IMR-90 (cell line): ENCODE data around the gene BTBD6. TPM values are rescaled to one million over a fixed set of nuclear protein-coding genes. Genes with fewer than 3 reads are reported as not detected.

Experiments used
- ATAC-seq: fragments of 200-7000 bp; cut with Tn5 transposase; 2 replicates; pipeline ENCODE4 v1.9.1; 2020; ENCODE audit warnings: low read depth, mild to moderate bottlenecking, moderate library complexity
- BruUV-seq: library from RNA; stranded (reverse); fragments of 400-500 nt; replicated peaks from 2 replicates; lab custom pipeline; 2021; lab: Mats Ljungman, UMichigan
- CTCF ChIA-PET: fragments of 300-600 bp; formaldehyde crosslinking; extraction: SDS; loops from one replicate; lab custom pipeline; 2021; ENCODE audit warnings: antibody characterized with exemption; lab: Yijun Ruan, JAX
- POLR2A ChIA-PET: fragments of 300-600 bp; sonication (Branson Sonifier 250); formaldehyde crosslinking; loops from one replicate; lab custom pipeline; 2022; ENCODE audit warnings: antibody characterized with exemption; ENCODE audit not compliant: unreplicated experiment; lab: Charles Lee
- DNase-seq: peaks from one replicate; pipeline ENCODE4 v3.0.0; 2013
- H2AFZ ChIP-seq: replicated peaks from 2 replicates; pipeline ENCODE3; 2013; ENCODE audit warnings: low read length, mild to moderate bottlenecking; ENCODE audit not compliant: poor library complexity
- H2AK5ac ChIP-seq: 2 replicates; pipeline ENCODE4 v1.6.1; 2013; ENCODE audit warnings: low read depth, low read length, inconsistent platforms
- H2AK9ac ChIP-seq: replicated peaks from 2 replicates; pipeline ENCODE3; 2013; ENCODE audit warnings: mild to moderate bottlenecking, low read depth, low read length, moderate library complexity; ENCODE audit not compliant: poor library complexity
- H2BK120ac ChIP-seq: 2 replicates; pipeline ENCODE4 v1.6.1; 2013; ENCODE audit warnings: low read depth, low read length, inconsistent platforms
- H2BK15ac ChIP-seq: 3 replicates; pipeline ENCODE4 v1.6.1; 2013; ENCODE audit warnings: low read depth, low read length, inconsistent platforms
- H2BK20ac ChIP-seq: 2 replicates; pipeline ENCODE4 v1.6.1; 2013; ENCODE audit warnings: low read depth, mild to moderate bottlenecking, inconsistent platforms, low read length, moderate library complexity
- H2BK5ac ChIP-seq: 2 replicates; pipeline ENCODE4 v1.6.1; 2013; ENCODE audit warnings: mild to moderate bottlenecking, low read depth, low read length, inconsistent platforms; ENCODE audit not compliant: poor library complexity, severe bottlenecking
- H3K14ac ChIP-seq: replicated peaks from 2 replicates; pipeline ENCODE4 v1.6.1; 2013; ENCODE audit warnings: low read depth, low read length, inconsistent platforms
- H3K18ac ChIP-seq: 2 replicates; pipeline ENCODE4 v1.6.1; 2013; ENCODE audit warnings: low read depth, low read length, control low read depth
- H3K23ac ChIP-seq: 2 replicates; pipeline ENCODE4 v1.6.1; 2013; ENCODE audit warnings: low read depth, low read length, inconsistent platforms
- H3K27ac ChIP-seq: 2 replicates; pipeline ENCODE4 v1.5.1; 2013; ENCODE audit warnings: mild to moderate bottlenecking, control low read depth, low read length; ENCODE audit not compliant: insufficient read depth
- H3K27me3 ChIP-seq: 2 replicates; pipeline ENCODE4 v1.6.1; 2013; ENCODE audit warnings: low read length; ENCODE audit not compliant: control insufficient read depth, insufficient read depth
- H3K36me3 ChIP-seq: 2 replicates; pipeline ENCODE4 v1.6.1; 2013; ENCODE audit warnings: low read length, mixed read lengths; ENCODE audit not compliant: control insufficient read depth, insufficient read depth
- H3K4ac ChIP-seq: 2 replicates; pipeline ENCODE4 v1.6.1; 2013; ENCODE audit warnings: low read depth, low read length, inconsistent platforms
- H3K4me1 ChIP-seq: 2 replicates; pipeline ENCODE4 v1.6.1; 2013; ENCODE audit warnings: low read length, mixed read lengths; ENCODE audit not compliant: control insufficient read depth, insufficient read depth
- H3K4me2 ChIP-seq: 2 replicates; pipeline ENCODE4 v1.6.1; 2013; ENCODE audit warnings: low read depth, mild to moderate bottlenecking, control low read depth, low read length, moderate library complexity
- H3K4me3 ChIP-seq: 2 replicates; pipeline ENCODE4 v1.5.1; 2013; ENCODE audit warnings: low read depth, mild to moderate bottlenecking, control low read depth, low read length, moderate library complexity; ENCODE audit not compliant: insufficient read depth
- H3K56ac ChIP-seq: 2 replicates; pipeline ENCODE4 v1.6.1; 2013; ENCODE audit warnings: low read length, inconsistent platforms; ENCODE audit not compliant: insufficient read depth; ENCODE audit errors: extremely low read depth
- H3K79me1 ChIP-seq, 2 experiments: 2 replicates each; pipeline ENCODE4 v1.6.1; 2013; ENCODE audit warnings: low read length in 2 of 2, inconsistent platforms in 1 of 2, low read depth in 1 of 2
- H3K9ac ChIP-seq: 2 replicates; pipeline ENCODE4 v1.6.1; 2013; ENCODE audit warnings: low read depth, low read length, control low read depth
- H3K9me1 ChIP-seq: 2 replicates; pipeline ENCODE4 v1.6.1; 2013; ENCODE audit warnings: low read length, inconsistent platforms; ENCODE audit not compliant: insufficient read depth
- H3K9me3 ChIP-seq: 2 replicates; pipeline ENCODE4 v1.6.1; 2013; ENCODE audit warnings: low read length; ENCODE audit not compliant: control insufficient read depth, insufficient read depth
- H4K20me1 ChIP-seq: 2 replicates; pipeline ENCODE4 v1.6.1; 2013; ENCODE audit warnings: low read length, inconsistent platforms; ENCODE audit not compliant: insufficient read depth
- H4K5ac ChIP-seq: 2 replicates; pipeline ENCODE4 v1.6.1; 2013; ENCODE audit warnings: mild to moderate bottlenecking, low read depth, low read length, control low read depth
- H4K8ac ChIP-seq, 2 experiments: 2 replicates each; pipeline ENCODE4 v1.6.1; 2013; ENCODE audit warnings: low read depth in 2 of 2, low read length in 2 of 2, control low read depth in 1 of 2, inconsistent platforms in 1 of 2
- H4K91ac ChIP-seq: 2 replicates; pipeline ENCODE4 v1.6.1; 2013; ENCODE audit warnings: low read depth, low read length, inconsistent platforms; ENCODE audit not compliant: insufficient read depth
- BHLHE40 ChIP-seq: fragments of 150-350 bp; IDR thresholded peaks from 2 replicates; pipeline ENCODE4 v1.6.1; 2016; ENCODE audit warnings: mild to moderate bottlenecking, low read depth, low read length
- CEBPB ChIP-seq: IDR thresholded peaks from 2 replicates; pipeline ENCODE4 v1.6.1; 2012; ENCODE audit warnings: low read depth, low read length, improper control_type of control experiment
- CHD1 ChIP-seq: IDR thresholded peaks from 2 replicates; pipeline ENCODE4 v1.6.1; 2012; ENCODE audit warnings: low read depth, low read length, improper control_type of control experiment
- FOS ChIP-seq: fragments of 150-350 bp; IDR thresholded peaks from 2 replicates; pipeline ENCODE4 v1.6.1; 2016; ENCODE audit warnings: low read depth, low read length
- MAFK ChIP-seq: IDR thresholded peaks from 2 replicates; pipeline ENCODE4 v1.6.1; 2012; ENCODE audit warnings: low read depth, low read length, improper control_type of control experiment
- MAZ ChIP-seq: IDR thresholded peaks from 2 replicates; pipeline ENCODE4 v1.6.1; 2012; ENCODE audit warnings: low read depth, mild to moderate bottlenecking, low read length, improper control_type of control experiment, moderate library complexity, borderline replicate concordance
- MXI1 ChIP-seq: IDR thresholded peaks from 2 replicates; pipeline ENCODE4 v1.6.1; 2012; ENCODE audit warnings: low read depth, mild to moderate bottlenecking, low read length, moderate library complexity, borderline replicate concordance
- NFE2L2 ChIP-seq: fragments of 150-350 bp; IDR thresholded peaks from 2 replicates; pipeline ENCODE4 v1.6.1; 2016; ENCODE audit warnings: low read depth, mild to moderate bottlenecking, low read length
- POLR2A ChIP-seq: IDR thresholded peaks from 2 replicates; pipeline ENCODE4 v1.6.1; 2012; ENCODE audit warnings: mild to moderate bottlenecking, low read depth, low read length
- RAD21 ChIP-seq: IDR thresholded peaks from 2 replicates; pipeline ENCODE4 v1.6.1; 2012; ENCODE audit warnings: low read length, improper control_type of control experiment
- RCOR1 ChIP-seq: IDR thresholded peaks from 2 replicates; pipeline ENCODE4 v1.6.1; 2012; ENCODE audit warnings: mild to moderate bottlenecking, low read length, improper control_type of control experiment; ENCODE audit not compliant: insufficient replicate concordance
- RFX5 ChIP-seq: IDR thresholded peaks from 2 replicates; pipeline ENCODE4 v1.8.0; 2012; ENCODE audit warnings: low read depth, mild to moderate bottlenecking, low read length, moderate library complexity
- SMC3 ChIP-seq: fragments of 150-350 bp; IDR thresholded peaks from 2 replicates; pipeline ENCODE4 v1.6.1; 2016; ENCODE audit warnings: low read depth, mild to moderate bottlenecking, antibody characterized with exemption, low read length, moderate library complexity
- WGBS, 2 experiments: methylation state at CpG; one replicate each; pipeline versions ENCODE4 v1.1.5 to v1.1.7; 2013; ENCODE audit warnings: missing lambda C conversion rate in 2 of 2; ENCODE audit not compliant: insufficient read length in 1 of 2; ENCODE audit errors: extremely low coverage in 2 of 2; 5-methylcytosine and 5-hydroxymethylcytosine counted together
- dilution Hi-C: fragments of 300-500 bp; cut with HindIII; formaldehyde crosslinking; loops from one replicate; pipeline ENCODE4 v1.14.3; 2018; ENCODE audit warnings: low sequenced_read_pairs; ENCODE audit not compliant: unreplicated experiment
- in situ Hi-C: fragments of 300-500 bp; cut with MboI; formaldehyde crosslinking; loops from 3 replicates; pipeline ENCODE4 v1.14.3; 2019; ENCODE audit warnings: low sequenced_read_pairs, inconsistent platforms, mixed read lengths
- intact Hi-C: fragments of 100-400 bp; cut with micrococcal nuclease; formaldehyde crosslinking; loops from 2 replicates; pipeline ENCODE4 v1.10.0; 2022
- polyA plus RNA-seq, 3 experiments: library from polyadenylated mRNA; depleted of rRNA; stranded (reverse); fragments of >200 nt; gene quantifications; 2 replicates each; pipeline ENCODE4 v1.2.3, GENCODE V29; 2012; ENCODE audit warnings: low replicate concordance in 1 of 3
- total RNA-seq: library from RNA; depleted of rRNA; stranded (reverse); fragments of >200 nt; gene quantifications from 2 replicates; pipeline ENCODE4 v1.2.3, GENCODE V29; 2012
- TF ChIP-seq, protein P1 (sequence below): fragments of 150-350 bp; IDR thresholded peaks from 2 replicates; pipeline ENCODE4 v1.6.1; 2016; ENCODE audit warnings: low read depth, mild to moderate bottlenecking, low read length, moderate library complexity, borderline replicate concordance
- TF ChIP-seq, protein P2 (sequence below): conservative IDR thresholded peaks from 2 replicates; pipeline ENCODE4 v1.5.1; 2012; ENCODE audit warnings: mild to moderate bottlenecking, low read depth, low read length, improper control_type of control experiment
- TF ChIP-seq, protein P3 (sequence below): fragments of 150-350 bp; IDR thresholded peaks from 2 replicates; pipeline ENCODE4 v1.6.1; 2017; ENCODE audit warnings: mild to moderate bottlenecking, antibody characterized with exemption, low read length, low read depth

The BTBD6 gene
- total and polyA plus RNA-seq, 2 of the 4 experiments (the other 2 are of a cell fraction), result 33.9 to 43.9 TPM

DNA sequence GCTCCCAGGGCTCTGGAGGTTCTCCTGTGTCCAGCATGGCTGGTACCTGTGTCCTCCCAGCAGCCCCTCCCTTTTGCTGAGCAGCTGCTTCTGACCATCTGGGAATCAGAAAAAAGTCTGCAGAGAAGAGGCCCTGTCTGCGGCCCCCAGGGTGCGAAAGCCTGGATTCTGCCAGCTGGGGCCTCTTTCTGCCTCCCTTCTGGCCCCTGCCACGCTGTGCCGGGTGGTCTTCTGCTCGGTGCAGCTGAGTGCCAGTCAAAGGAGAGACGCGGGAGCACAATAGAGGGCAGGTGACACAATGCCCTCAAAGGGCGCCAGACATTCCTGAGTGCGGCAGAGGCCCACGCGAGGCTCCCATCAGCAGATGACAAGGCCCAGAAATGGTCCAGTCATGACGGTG is 12.6 kb downstream of the BTBD6 start:
- Histone ChIP-seq H3K79me1 (peaks cover 8 to 17% of the 10 kb centered on the region in 2 experiments; a peak in 2 of 4 replicates), H3K9ac (no peak overlapping the region), H2BK15ac (no peak overlapping the region), H4K8ac (no peak overlapping the region), H4K5ac (no peak overlapping the region), H3K4me3 (no peak overlapping the region), H3K4me2 (no peak overlapping the region), H3K14ac (no peak overlapping the region), H4K20me1 (no peaks in the 10 kb centered on the region; the same call in 1 of the 2 replicates), H2BK5ac (no peak overlapping the region), H3K9me3 (no peaks in the 10 kb centered on the region), H3K56ac (no peak overlapping the region), H2BK20ac (no peak overlapping the region), H2AFZ (no peak overlapping the region), H3K4ac (no peak overlapping the region), H3K9me1 (0 out of 2 replicates have a peak, but pooled peaks cover 4% of the 10 kb centered on the region), H3K36me3 (peaks cover 18% of the 10 kb centered on the region), H3K23ac (no peak overlapping the region), H3K27me3 (no peaks in the 10 kb centered on the region), H4K91ac (no peak overlapping the region), H3K18ac (no peak overlapping the region), H2AK9ac (no peak overlapping the region), H3K27ac (no peak overlapping the region), H2BK120ac (no peak overlapping the region), H3K4me1 (peaks cover 2% of the 10 kb centered on the region; the same call in 1 of the 2 replicates), H2AK5ac (no peak overlapping the region)
- ChIA-PET CTCF (interaction anchor here (1.3 kb wide), 1 partner anchor 38 kb away, joined by 3 read pairs; no protein-coding TSS in a partner anchor), POLR2A (no interaction called here)
- in situ Hi-C loops, result no loop called here
- dilution Hi-C loops, result no loop called here
- no peak for TF ChIP-seq CEBPB
- TF ChIP-seq, protein P1, sequence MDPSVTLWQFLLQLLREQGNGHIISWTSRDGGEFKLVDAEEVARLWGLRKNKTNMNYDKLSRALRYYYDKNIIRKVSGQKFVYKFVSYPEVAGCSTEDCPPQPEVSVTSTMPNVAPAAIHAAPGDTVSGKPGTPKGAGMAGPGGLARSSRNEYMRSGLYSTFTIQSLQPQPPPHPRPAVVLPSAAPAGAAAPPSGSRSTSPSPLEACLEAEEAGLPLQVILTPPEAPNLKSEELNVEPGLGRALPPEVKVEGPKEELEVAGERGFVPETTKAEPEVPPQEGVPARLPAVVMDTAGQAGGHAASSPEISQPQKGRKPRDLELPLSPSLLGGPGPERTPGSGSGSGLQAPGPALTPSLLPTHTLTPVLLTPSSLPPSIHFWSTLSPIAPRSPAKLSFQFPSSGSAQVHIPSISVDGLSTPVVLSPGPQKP, result no peak
- TF ChIP-seq SMC3, result no peak
- TF ChIP-seq, protein P2, sequence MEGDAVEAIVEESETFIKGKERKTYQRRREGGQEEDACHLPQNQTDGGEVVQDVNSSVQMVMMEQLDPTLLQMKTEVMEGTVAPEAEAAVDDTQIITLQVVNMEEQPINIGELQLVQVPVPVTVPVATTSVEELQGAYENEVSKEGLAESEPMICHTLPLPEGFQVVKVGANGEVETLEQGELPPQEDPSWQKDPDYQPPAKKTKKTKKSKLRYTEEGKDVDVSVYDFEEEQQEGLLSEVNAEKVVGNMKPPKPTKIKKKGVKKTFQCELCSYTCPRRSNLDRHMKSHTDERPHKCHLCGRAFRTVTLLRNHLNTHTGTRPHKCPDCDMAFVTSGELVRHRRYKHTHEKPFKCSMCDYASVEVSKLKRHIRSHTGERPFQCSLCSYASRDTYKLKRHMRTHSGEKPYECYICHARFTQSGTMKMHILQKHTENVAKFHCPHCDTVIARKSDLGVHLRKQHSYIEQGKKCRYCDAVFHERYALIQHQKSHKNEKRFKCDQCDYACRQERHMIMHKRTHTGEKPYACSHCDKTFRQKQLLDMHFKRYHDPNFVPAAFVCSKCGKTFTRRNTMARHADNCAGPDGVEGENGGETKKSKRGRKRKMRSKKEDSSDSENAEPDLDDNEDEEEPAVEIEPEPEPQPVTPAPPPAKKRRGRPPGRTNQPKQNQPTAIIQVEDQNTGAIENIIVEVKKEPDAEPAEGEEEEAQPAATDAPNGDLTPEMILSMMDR, result no peak
- TF ChIP-seq MXI1, result no peak
- no peak for TF ChIP-seq CHD1
- TF ChIP-seq RAD21, result no peak
- TF ChIP-seq FOS, result no peak
- no peak for TF ChIP-seq NFE2L2
- TF ChIP-seq MAZ, result no peak
- no peak for TF ChIP-seq RFX5
- no peak for TF ChIP-seq MAFK
- TF ChIP-seq BHLHE40, result no peak
- TF ChIP-seq POLR2A, result no peak
- TF ChIP-seq RCOR1, result no peak
- TF ChIP-seq, protein P3, sequence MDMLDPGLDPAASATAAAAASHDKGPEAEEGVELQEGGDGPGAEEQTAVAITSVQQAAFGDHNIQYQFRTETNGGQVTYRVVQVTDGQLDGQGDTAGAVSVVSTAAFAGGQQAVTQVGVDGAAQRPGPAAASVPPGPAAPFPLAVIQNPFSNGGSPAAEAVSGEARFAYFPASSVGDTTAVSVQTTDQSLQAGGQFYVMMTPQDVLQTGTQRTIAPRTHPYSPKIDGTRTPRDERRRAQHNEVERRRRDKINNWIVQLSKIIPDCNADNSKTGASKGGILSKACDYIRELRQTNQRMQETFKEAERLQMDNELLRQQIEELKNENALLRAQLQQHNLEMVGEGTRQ, result no peak
- DNase-seq, result no peak
- BruUV-seq, result no TSS peak
- intact Hi-C loops, result no loop called here
- WGBS, 2 experiments, result 83% methylated on average over 9 of the region's 12 CpGs; no CpG with 5 or more reads in 1 of the 2 experiments
- ATAC-seq, result no peak
